Spleen (tissue), 7 donors: ENCODE results near the gene SPTBN1.

Source experiments
- CTCF ChIP-seq, 11 experiments: fragments of 200-600 bp in 7 of 11; fragments of 450-650 bp in 4 of 11; sonication (generic) in 4 of 11; IDR thresholded peaks in 8 of 11; conservative IDR thresholded peaks in 3 of 11; 1 replicate in 7 of 11; 2 replicates in 4 of 11; pipeline versions ENCODE4 v1.4.0 to v1.8.0; 2016 to 2021; ENCODE audit warnings: antibody characterized with exemption in 11 of 11, inconsistent platforms in 4 of 11, mild to moderate bottlenecking in 1 of 11
- POLR2A ChIP-seq, 3 donors: fragments of 450-650 bp; IDR thresholded peaks; one replicate each; pipeline ENCODE4 v1.5.1; 2017; ENCODE audit warnings: antibody characterized with exemption in 3 of 3, mild to moderate bottlenecking in 1 of 3
- donor health status: DM: no; HTN: no; CAD: no; lungs with moderate emphysema.
- donor health status: DM: no; HTN: no; CAD: no.
- donor health status: DM: no; HTN: no; CAD: no.

- TF ChIP-seq CTCF (IDR thresholded peaks at IDR 0.05 in 8 of 11, conservative IDR thresholded peaks at IDR 0.05 in 3 of 11), result no peak
- no peak for TF ChIP-seq POLR2A (IDR thresholded peaks at IDR 0.05)
Observed at GRCh38 chr2:54614819-54615218, 158.7 kb downstream of the SPTBN1 start.
